Vagina (tissue), 2 donors: ENCODE data around the gene DDX5.

Experiments used
- POLR2A ChIP-seq, 2 donors: fragments of 450-650 bp; IDR thresholded peaks; one replicate each; pipeline ENCODE4 v1.6.1; 2017; ENCODE audit warnings: antibody characterized with exemption in 2 of 2, mild to moderate bottlenecking in 2 of 2, moderate library complexity in 2 of 2
- POLR2AphosphoS5 ChIP-seq, 2 donors: sonication (generic); formaldehyde crosslinking; IDR thresholded peaks; one replicate each; pipeline ENCODE4 v1.9.0; 2017; ENCODE audit warnings: antibody characterized with exemption in 2 of 2, mild to moderate bottlenecking in 2 of 2, low read depth in 1 of 2; ENCODE audit not compliant: insufficient read depth in 1 of 2
- TF ChIP-seq, protein P1 (sequence below), 3 experiments: fragments of 450-650 bp in 2 of 3; fragments of 200-600 bp in 1 of 3; sonication (generic) in 1 of 3; IDR thresholded peaks; one replicate each; pipeline ENCODE4 v1.5.1; 2017 to 2019; ENCODE audit warnings: antibody characterized with exemption in 3 of 3, mild to moderate bottlenecking in 2 of 3, moderate library complexity in 2 of 3

DNA sequence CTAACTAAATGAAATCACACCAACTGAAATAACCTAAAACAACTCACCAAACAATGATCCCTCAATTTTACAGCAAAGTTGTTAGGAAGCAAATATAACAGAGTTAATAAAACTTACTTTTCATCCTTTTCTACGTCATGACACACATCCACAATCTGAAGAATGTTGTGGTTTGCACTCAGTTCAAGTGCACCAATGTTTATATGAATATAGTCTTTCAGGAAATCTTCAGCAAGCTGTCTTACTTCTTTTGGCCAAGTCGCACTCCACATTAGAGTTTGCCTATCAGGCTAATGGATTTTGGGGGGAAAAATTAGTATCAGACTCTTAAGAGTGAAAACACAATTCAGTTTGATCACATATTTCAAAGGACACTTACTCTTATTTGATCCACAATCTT lies 3.3 kb downstream of the DDX5 start:
- TF ChIP-seq, protein P1, sequence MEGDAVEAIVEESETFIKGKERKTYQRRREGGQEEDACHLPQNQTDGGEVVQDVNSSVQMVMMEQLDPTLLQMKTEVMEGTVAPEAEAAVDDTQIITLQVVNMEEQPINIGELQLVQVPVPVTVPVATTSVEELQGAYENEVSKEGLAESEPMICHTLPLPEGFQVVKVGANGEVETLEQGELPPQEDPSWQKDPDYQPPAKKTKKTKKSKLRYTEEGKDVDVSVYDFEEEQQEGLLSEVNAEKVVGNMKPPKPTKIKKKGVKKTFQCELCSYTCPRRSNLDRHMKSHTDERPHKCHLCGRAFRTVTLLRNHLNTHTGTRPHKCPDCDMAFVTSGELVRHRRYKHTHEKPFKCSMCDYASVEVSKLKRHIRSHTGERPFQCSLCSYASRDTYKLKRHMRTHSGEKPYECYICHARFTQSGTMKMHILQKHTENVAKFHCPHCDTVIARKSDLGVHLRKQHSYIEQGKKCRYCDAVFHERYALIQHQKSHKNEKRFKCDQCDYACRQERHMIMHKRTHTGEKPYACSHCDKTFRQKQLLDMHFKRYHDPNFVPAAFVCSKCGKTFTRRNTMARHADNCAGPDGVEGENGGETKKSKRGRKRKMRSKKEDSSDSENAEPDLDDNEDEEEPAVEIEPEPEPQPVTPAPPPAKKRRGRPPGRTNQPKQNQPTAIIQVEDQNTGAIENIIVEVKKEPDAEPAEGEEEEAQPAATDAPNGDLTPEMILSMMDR (IDR thresholded peaks at IDR 0.05): no peak
- TF ChIP-seq POLR2A (IDR thresholded peaks at IDR 0.05): no peak
- TF ChIP-seq POLR2AphosphoS5 (IDR thresholded peaks at IDR 0.05; ENCODE audit: insufficient read depth in 1 of 2, low read depth in 1 of 2): no peak
